NT2/D1 (cell line): ENCODE data around the gene IFT25.

Experiments used
- SUZ12 ChIP-seq: IDR thresholded peaks from 2 replicates; pipeline ENCODE4 v1.6.1; 2011; ENCODE audit not compliant: insufficient read length, insufficient read depth; ENCODE audit errors: extremely low read depth
- YY1 ChIP-seq: IDR thresholded peaks from 2 replicates; pipeline ENCODE4 v1.6.1; 2011; ENCODE audit not compliant: insufficient read length, insufficient read depth
- ZNF274 ChIP-seq: IDR thresholded peaks from 2 replicates; pipeline ENCODE4 v1.6.1; 2011; ENCODE audit warnings: mild to moderate bottlenecking, low read depth, low read length

DNA sequence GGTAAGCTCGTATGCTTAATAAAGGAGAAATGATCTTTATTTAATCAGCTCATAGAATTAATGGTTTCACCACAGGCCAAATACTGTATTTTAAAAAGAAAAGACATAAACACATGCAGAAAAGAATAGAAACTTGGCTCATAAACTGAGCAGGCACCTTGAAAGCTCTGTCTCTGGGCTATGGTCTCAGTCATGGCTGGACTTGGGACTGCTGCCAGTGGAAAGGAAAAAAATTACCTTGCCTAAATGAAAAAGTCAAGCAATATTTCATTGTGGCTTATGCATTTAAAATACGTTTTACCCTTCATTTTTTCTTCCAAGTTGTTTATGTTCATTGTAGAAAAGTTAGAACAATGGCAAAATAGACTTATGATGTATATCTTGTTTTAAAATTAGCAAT, 8.6 kb upstream of the IFT25 start:
- TF ChIP-seq SUZ12 (no peak), YY1 (no peak), ZNF274 (no peak)
